ENCODE results near the gene ID3.

ID3 gene

DNA sequence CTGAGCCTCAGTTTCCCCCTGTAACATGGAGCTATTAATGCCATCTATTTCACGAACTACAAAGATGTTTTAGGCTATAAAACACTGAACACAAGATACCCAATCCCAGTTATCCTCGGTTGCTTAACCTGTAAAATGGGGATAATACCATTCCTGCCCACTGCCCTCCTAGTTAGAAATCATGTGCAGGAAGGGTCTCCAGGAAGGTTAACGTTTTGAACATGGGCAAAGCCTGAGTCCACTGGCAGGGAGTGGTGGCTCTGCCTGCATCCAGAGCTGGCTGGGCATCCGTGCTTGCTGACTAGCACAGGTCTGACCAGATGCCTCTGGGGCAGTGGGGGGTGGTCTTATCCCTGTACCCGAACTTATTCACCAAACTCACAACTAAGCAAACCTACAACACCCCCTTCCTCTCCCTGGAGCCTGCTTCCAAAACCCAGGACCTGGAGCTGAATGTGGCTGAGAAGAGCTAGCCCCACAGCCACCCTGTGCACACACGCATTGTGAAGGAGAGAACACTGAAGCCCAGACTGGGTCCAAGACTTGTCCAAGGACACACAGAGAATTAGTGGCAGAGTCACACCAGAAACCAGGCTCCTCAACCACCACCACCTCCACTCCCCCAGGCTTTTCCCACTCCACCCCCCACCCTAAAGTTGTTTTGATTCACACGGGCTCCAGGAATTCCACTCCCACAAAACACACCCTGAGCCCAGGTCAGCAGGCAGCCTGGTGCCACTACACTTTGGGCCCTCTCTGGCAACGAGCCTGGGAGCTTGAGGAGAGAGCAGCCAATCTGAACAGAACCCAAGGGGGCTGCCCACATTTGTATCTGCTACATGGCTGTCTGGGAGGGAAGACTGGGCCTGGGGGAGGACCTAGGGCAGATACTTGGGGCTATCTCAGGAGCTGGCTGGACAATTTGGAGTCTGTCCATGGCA, 29.9 kb downstream of the ID3 start:
- Histone ChIP-seq H2BK120ac (ENCODE audit: low read depth, low read length) (no peak overlapping the region), H3K4me1 (ENCODE audit: control insufficient read depth, low read depth, low read length) (peaks cover 3% of the 10 kb centered on the region), H2AK5ac (ENCODE audit: low read length) (no peak overlapping the region), H3K4me3 (ENCODE audit: low read length) (no peak overlapping the region), H3K36me3 (ENCODE audit: control insufficient read depth, insufficient read depth, low read length) (no peaks in the 10 kb centered on the region), H3K9ac (ENCODE audit: low read length) (peak overlapping the region; percentile 70), H3K27me3 (ENCODE audit: insufficient read depth, low read length, poor library complexity) (no peaks in the 10 kb centered on the region), H3K79me1 (ENCODE audit: low read length) (no peaks in the 10 kb centered on the region), H4K5ac (ENCODE audit: low read length) (no peak overlapping the region), H3K4me2 (ENCODE audit: low read length) (no peak overlapping the region), H3K79me2 (ENCODE audit: control insufficient read depth, insufficient read depth, low read length) (no peaks in the 10 kb centered on the region), H3K27ac (ENCODE audit: low read depth, low read length) (no peak overlapping the region), H2BK15ac (replicated peaks; ENCODE audit: low read depth) (no peak overlapping the region), H2BK5ac (ENCODE audit: low read length) (no peak overlapping the region), H3K4ac (ENCODE audit: low read depth, low read length) (no peak overlapping the region), H3K23ac (ENCODE audit: low read length) (no peak overlapping the region), H3K56ac (ENCODE audit: low read length) (peak overlapping the region; percentile 85), H3K18ac (ENCODE audit: low read length) (no peak overlapping the region), H4K8ac (ENCODE audit: low read depth, low read length) (no peak overlapping the region)
- WGBS (ENCODE audit: extremely low coverage, insufficient coverage, low lambda C conversion rate) = no CpG with 5 or more reads among the region's 8 CpGs
- DNase-seq = no peak

GRCh38 chr1:23528250-23528978, 30.9 kb downstream of the ID3 start:
- Histone ChIP-seq H3K18ac (ENCODE audit: low read length) (no peak overlapping the region), H3K79me1 (ENCODE audit: low read length) (no peaks in the 10 kb centered on the region), H2AK5ac (ENCODE audit: low read length) (no peak overlapping the region), H3K9ac (ENCODE audit: low read length) (no peak overlapping the region), H3K79me2 (ENCODE audit: control insufficient read depth, insufficient read depth, low read length) (no peaks in the 10 kb centered on the region), H2BK15ac (replicated peaks; ENCODE audit: low read depth) (no peak overlapping the region), H3K56ac (ENCODE audit: low read length) (no peak overlapping the region), H3K27me3 (ENCODE audit: insufficient read depth, low read length, poor library complexity) (no peaks in the 10 kb centered on the region), H3K4me2 (ENCODE audit: low read length) (no peak overlapping the region), H3K23ac (ENCODE audit: low read length) (no peak overlapping the region), H4K5ac (ENCODE audit: low read length) (no peak overlapping the region), H4K8ac (ENCODE audit: low read depth, low read length) (no peak overlapping the region), H2BK120ac (ENCODE audit: low read depth, low read length) (no peak overlapping the region), H3K27ac (ENCODE audit: low read depth, low read length) (no peak overlapping the region), H3K4me1 (ENCODE audit: control insufficient read depth, low read depth, low read length) (peaks cover 3% of the 10 kb centered on the region), H3K4ac (ENCODE audit: low read depth, low read length) (no peak overlapping the region), H3K36me3 (ENCODE audit: control insufficient read depth, insufficient read depth, low read length) (no peaks in the 10 kb centered on the region), H2BK5ac (ENCODE audit: low read length) (no peak overlapping the region), H3K4me3 (ENCODE audit: low read length) (no peak overlapping the region)
- no CpG with 5 or more reads among the region's 9 CpGs for WGBS (ENCODE audit: extremely low coverage, insufficient coverage, low lambda C conversion rate)
- no peak for DNase-seq

- Histone ChIP-seq H3K27me3 (ENCODE audit: insufficient read depth, low read length, poor library complexity) (no peaks in the 10 kb centered on the region), H3K36me3 (ENCODE audit: control insufficient read depth, insufficient read depth, low read length) (no peaks in the 10 kb centered on the region), H3K23ac (ENCODE audit: low read length) (no peak overlapping the region), H3K4me2 (ENCODE audit: low read length) (no peak overlapping the region), H4K8ac (ENCODE audit: low read depth, low read length) (no peak overlapping the region), H2AK5ac (ENCODE audit: low read length) (no peak overlapping the region), H2BK15ac (replicated peaks; ENCODE audit: low read depth) (no peak overlapping the region), H3K56ac (ENCODE audit: low read length) (no peak overlapping the region), H2BK5ac (ENCODE audit: low read length) (no peak overlapping the region), H2BK120ac (ENCODE audit: low read depth, low read length) (no peak overlapping the region), H3K9ac (ENCODE audit: low read length) (no peak overlapping the region), H4K5ac (ENCODE audit: low read length) (no peak overlapping the region), H3K4me3 (ENCODE audit: low read length) (no peak overlapping the region), H3K4ac (ENCODE audit: low read depth, low read length) (no peak overlapping the region), H3K4me1 (ENCODE audit: control insufficient read depth, low read depth, low read length) (peaks cover 3% of the 10 kb centered on the region), H3K79me1 (ENCODE audit: low read length) (no peaks in the 10 kb centered on the region), H3K79me2 (ENCODE audit: control insufficient read depth, insufficient read depth, low read length) (no peaks in the 10 kb centered on the region), H3K27ac (ENCODE audit: low read depth, low read length) (no peak overlapping the region), H3K18ac (ENCODE audit: low read length) (no peak overlapping the region)
- no CpG with 5 or more reads among the region's 6 CpGs for WGBS (ENCODE audit: extremely low coverage, insufficient coverage, low lambda C conversion rate)
- DNase-seq = no peak
Observed at GRCh38 chr1:23527900-23528249, 31.4 kb downstream of the ID3 start.

DNA sequence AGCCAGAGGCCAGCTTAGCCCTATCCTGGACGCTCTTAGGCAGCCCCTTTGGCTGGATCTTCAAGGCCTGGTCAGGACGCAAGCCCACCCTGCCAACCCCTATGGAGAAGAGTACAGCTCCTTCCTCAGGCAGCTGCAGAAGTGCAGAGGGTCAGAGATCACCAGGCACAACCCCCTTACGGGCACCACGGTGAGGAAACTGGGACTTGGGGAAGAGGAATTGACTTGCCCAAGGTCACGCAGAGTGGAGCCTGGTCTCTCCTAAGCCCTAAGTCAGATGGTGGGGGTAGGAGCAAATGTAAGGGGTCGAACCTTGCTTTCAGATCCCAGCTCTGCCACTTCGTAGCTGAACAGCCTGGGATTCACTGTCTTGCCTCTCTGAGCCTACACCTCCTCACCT, 31.9 kb downstream of the ID3 start:
- Histone ChIP-seq H3K79me1 (ENCODE audit: low read length) (no peaks in the 10 kb centered on the region), H3K23ac (ENCODE audit: low read length) (no peak overlapping the region), H2BK120ac (ENCODE audit: low read depth, low read length) (no peak overlapping the region), H3K18ac (ENCODE audit: low read length) (no peak overlapping the region), H3K4me3 (ENCODE audit: low read length) (no peak overlapping the region), H2BK15ac (replicated peaks; ENCODE audit: low read depth) (no peak overlapping the region), H3K4ac (ENCODE audit: low read depth, low read length) (no peak overlapping the region), H3K56ac (ENCODE audit: low read length) (no peak overlapping the region), H4K5ac (ENCODE audit: low read length) (no peak overlapping the region), H3K4me1 (ENCODE audit: control insufficient read depth, low read depth, low read length) (peaks cover 3% of the 10 kb centered on the region), H2AK5ac (ENCODE audit: low read length) (no peak overlapping the region), H3K36me3 (ENCODE audit: control insufficient read depth, insufficient read depth, low read length) (no peaks in the 10 kb centered on the region), H3K4me2 (ENCODE audit: low read length) (no peak overlapping the region), H3K9ac (ENCODE audit: low read length) (no peak overlapping the region), H3K27me3 (ENCODE audit: insufficient read depth, low read length, poor library complexity) (no peaks in the 10 kb centered on the region), H4K8ac (ENCODE audit: low read depth, low read length) (no peak overlapping the region), H3K79me2 (ENCODE audit: control insufficient read depth, insufficient read depth, low read length) (no peaks in the 10 kb centered on the region), H3K27ac (ENCODE audit: low read depth, low read length) (no peak overlapping the region), H2BK5ac (ENCODE audit: low read length) (no peak overlapping the region)
- DNase-seq = no peak
- WGBS (ENCODE audit: extremely low coverage, insufficient coverage, low lambda C conversion rate) = no CpG with 5 or more reads among the region's 7 CpGs

DNA sequence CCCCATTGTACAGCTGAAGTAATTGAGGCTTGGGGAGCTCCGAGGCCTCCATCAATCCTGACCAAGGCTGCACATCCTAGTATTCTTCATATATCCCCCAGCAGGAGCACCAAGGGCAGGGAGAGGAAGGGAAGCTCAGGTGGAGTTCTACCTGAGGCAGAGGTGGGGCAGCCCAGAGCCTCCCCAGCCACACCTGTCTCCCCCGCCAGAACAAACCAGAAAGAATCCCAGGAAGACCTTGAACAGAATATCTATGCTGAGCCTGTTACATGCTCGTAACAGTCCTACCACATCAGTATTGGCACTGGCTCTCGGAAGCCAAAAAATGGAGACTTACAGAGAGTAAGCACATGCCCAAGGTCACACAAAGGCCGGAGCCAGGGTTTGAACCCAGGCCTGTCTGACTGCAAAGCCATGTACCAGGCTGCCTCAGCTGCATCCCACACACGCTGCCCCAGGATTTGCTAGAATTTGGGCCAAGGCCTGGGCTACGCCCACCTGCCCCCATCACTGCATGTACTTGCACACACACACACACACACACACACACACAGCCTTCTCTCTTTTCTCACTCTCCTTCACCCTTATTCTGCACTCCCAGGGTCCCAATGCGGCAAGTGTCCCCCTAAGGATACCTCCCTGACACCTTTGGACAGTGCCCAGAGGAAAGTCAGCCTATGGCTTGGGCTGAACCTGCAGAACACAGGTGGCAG, 32.8 kb downstream of the ID3 start:
- H3K18ac ChIP-seq (ENCODE audit: low read length) = no peak overlapping the region
- H2BK15ac ChIP-seq (replicated peaks; ENCODE audit: low read depth) = no peak overlapping the region
- no peak overlapping the region for H3K27ac ChIP-seq (ENCODE audit: low read depth, low read length)
- no peak overlapping the region for H2BK120ac ChIP-seq (ENCODE audit: low read depth, low read length)
- DNase-seq = no peak
- WGBS (ENCODE audit: extremely low coverage, insufficient coverage, low lambda C conversion rate) = no CpG with 5 or more reads among the region's 8 CpGs
- peaks cover 3% of the 10 kb centered on the region for H3K4me1 ChIP-seq (ENCODE audit: control insufficient read depth, low read depth, low read length)
- H3K79me2 ChIP-seq (ENCODE audit: control insufficient read depth, insufficient read depth, low read length) = no peaks in the 10 kb centered on the region
- H3K23ac ChIP-seq (ENCODE audit: low read length) = no peak overlapping the region
- H3K56ac ChIP-seq (ENCODE audit: low read length) = no peak overlapping the region
- no peaks in the 10 kb centered on the region for H3K27me3 ChIP-seq (ENCODE audit: insufficient read depth, low read length, poor library complexity)
- H3K79me1 ChIP-seq (ENCODE audit: low read length) = no peaks in the 10 kb centered on the region
- no peak overlapping the region for H3K4ac ChIP-seq (ENCODE audit: low read depth, low read length)
- no peak overlapping the region for H3K4me3 ChIP-seq (ENCODE audit: low read length)
- no peak overlapping the region for H2AK5ac ChIP-seq (ENCODE audit: low read length)
- H4K5ac ChIP-seq (ENCODE audit: low read length) = no peak overlapping the region
- H3K9ac ChIP-seq (ENCODE audit: low read length) = no peak overlapping the region
- no peak overlapping the region for H4K8ac ChIP-seq (ENCODE audit: low read depth, low read length)
- no peak overlapping the region for H3K4me2 ChIP-seq (ENCODE audit: low read length)
- H2BK5ac ChIP-seq (ENCODE audit: low read length) = no peak overlapping the region
- no peaks in the 10 kb centered on the region for H3K36me3 ChIP-seq (ENCODE audit: control insufficient read depth, insufficient read depth, low read length)
